HepG2 (cell line): Measurements from ENCODE around the gene PLXNA4. TPM values are rescaled to one million over a fixed set of nuclear protein-coding genes. Genes with fewer than 3 reads are reported as not detected.

ENCODE experiments used
- ATAC-seq: fragments of 200-7000 bp; cut with Tn5 transposase; 3 replicates; pipeline ENCODE4 v1.9.1; 2020; ENCODE audit warnings: mild to moderate bottlenecking, moderate library complexity
- BruUV-seq: library from RNA; stranded (reverse); fragments of 400-500 nt; replicated peaks from 2 replicates; lab custom pipeline; 2021; lab: Mats Ljungman, UMichigan
- CTCF ChIA-PET: fragments of 300-600 bp; formaldehyde crosslinking; extraction: SDS; loops from one replicate; lab custom pipeline; 2021; ENCODE audit warnings: low total read pairs, inconsistent platforms, low intra/inter-chr PET ratio; lab: Yijun Ruan, JAX
- POLR2A ChIA-PET: fragments of 350-600 bp; sonication (Branson Sonifier 250); formaldehyde crosslinking; loops from one replicate; lab custom pipeline; 2020; ENCODE audit warnings: antibody characterized with exemption, inconsistent platforms; lab: Yijun Ruan, JAX
- DNase-seq: peaks from one replicate; pipeline ENCODE4 v3.0.0-alpha.2; 2015; ENCODE audit warnings: low spot score
- FAIRE-seq: peaks from 3 replicates; lab custom pipeline; 2011; peaks lifted over from hg19 to GRCh38; lab: Jason Lieb, UNC
- H2AFZ ChIP-seq: one replicate; pipeline ENCODE4 v1.6.1; 2011; ENCODE audit warnings: low read length, inconsistent platforms
- H3K27ac ChIP-seq: fragments of 300-600 bp; 3 replicates; pipeline ENCODE4 v1.8.0; 2011; ENCODE audit warnings: mixed run types, mild to moderate bottlenecking, mixed read lengths, low read length, inconsistent platforms; ENCODE audit not compliant: insufficient read depth; ENCODE audit errors: extremely low read length
- H3K27me3 ChIP-seq, 2 experiments: fragments of 200-600 bp in 1 of 2; 2 replicates in 1 of 2; 3 replicates in 1 of 2; pipeline versions ENCODE4 v1.6.0 to v1.8.0; 2011; ENCODE audit warnings: low read length in 2 of 2, mild to moderate bottlenecking in 2 of 2, moderate library complexity in 2 of 2, inconsistent platforms in 1 of 2; ENCODE audit not compliant: insufficient read depth in 2 of 2, control insufficient read depth in 1 of 2
- H3K36me3 ChIP-seq, 2 experiments: fragments of 200-600 bp in 1 of 2; replicated peaks in 1 of 2; 2 replicates in 1 of 2; 3 replicates in 1 of 2; pipeline versions ENCODE4 v1.5.1 to v1.8.0; 2011; ENCODE audit warnings: low read length in 2 of 2, inconsistent platforms in 1 of 2; ENCODE audit not compliant: insufficient read depth in 2 of 2, control insufficient read depth in 1 of 2
- H3K4me1 ChIP-seq: 2 replicates; pipeline ENCODE4 v1.5.1; 2012; ENCODE audit warnings: low read length, inconsistent platforms; ENCODE audit not compliant: insufficient read depth
- H3K4me2 ChIP-seq: 2 replicates; pipeline ENCODE4 v1.6.0; 2011; ENCODE audit warnings: low read depth, low read length, inconsistent platforms
- H3K4me3 ChIP-seq, 3 experiments: fragments of 200-600 bp in 1 of 3; sonication (generic), shearing (Covaris generic) in 1 of 3; replicated peaks in 1 of 3; 2 replicates each; pipeline ENCODE4 v1.5.1; 2011 to 2016; ENCODE audit warnings: low read length in 3 of 3, inconsistent platforms in 2 of 3, low read depth in 2 of 3, mild to moderate bottlenecking in 2 of 3, control low read depth in 1 of 3, mixed read lengths in 1 of 3; ENCODE audit not compliant: insufficient read depth in 1 of 3
- H3K79me2 ChIP-seq: one replicate; pipeline ENCODE4 v1.6.1; 2011; ENCODE audit warnings: low read length, inconsistent platforms; ENCODE audit not compliant: insufficient read depth
- H3K9ac ChIP-seq: 2 replicates; pipeline ENCODE4 v1.6.0; 2011; ENCODE audit warnings: mild to moderate bottlenecking, low read depth, low read length, inconsistent platforms; ENCODE audit not compliant: insufficient read depth
- H3K9me3 ChIP-seq: 2 replicates; pipeline ENCODE4 v1.5.1; 2012; ENCODE audit warnings: mild to moderate bottlenecking, low read length
- H4K20me1 ChIP-seq: 2 replicates; pipeline ENCODE4 v1.6.0; 2011; ENCODE audit warnings: inconsistent platforms, mild to moderate bottlenecking, low read length, moderate library complexity; ENCODE audit not compliant: insufficient read depth
- ATF7 ChIP-seq, 2 experiments: fragments of 450-650 bp in 1 of 2; sonication (generic) in 1 of 2; formaldehyde crosslinking in 1 of 2; IDR thresholded peaks; 2 replicates each; pipeline versions ENCODE4 v1.4.0 to v1.6.1; 2016 to 2020; ENCODE audit warnings: antibody characterized with exemption in 1 of 2, mild to moderate bottlenecking in 1 of 2, missing genetic modification reagents in 1 of 2
- JUN ChIP-seq: sonication (generic); formaldehyde crosslinking; IDR thresholded peaks from 2 replicates; pipeline ENCODE4 v1.4.0; 2020; ENCODE audit warnings: mild to moderate bottlenecking, missing genetic modification reagents
- MEIS2 ChIP-seq: sonication (generic); formaldehyde crosslinking; IDR thresholded peaks from 2 replicates; pipeline ENCODE4 v1.9.0; 2021; ENCODE audit warnings: mild to moderate bottlenecking, missing genetic modification reagents
- NCOA5 ChIP-seq: sonication (generic); formaldehyde crosslinking; IDR thresholded peaks from 2 replicates; pipeline ENCODE4 v1.4.0; 2020; ENCODE audit warnings: missing genetic modification reagents
- NPAS2 ChIP-seq: sonication (generic); formaldehyde crosslinking; IDR thresholded peaks from 2 replicates; pipeline ENCODE4 v1.8.0; 2022; ENCODE audit warnings: mild to moderate bottlenecking, missing genetic modification reagents, borderline replicate concordance
- TFDP2 ChIP-seq: sonication (generic); formaldehyde crosslinking; IDR thresholded peaks from 2 replicates; pipeline ENCODE4 v1.4.0; 2020; ENCODE audit warnings: missing genetic modification reagents
- YY1 ChIP-seq: IDR thresholded peaks from 2 replicates; pipeline ENCODE4 v1.6.1; 2011; ENCODE audit warnings: low read length, low read depth, moderate library complexity, mild to moderate bottlenecking; ENCODE audit not compliant: insufficient read depth, insufficient replicate concordance
- ZFP36 ChIP-seq: fragments of 150-350 bp; IDR thresholded peaks from 2 replicates; pipeline ENCODE4 v1.6.1; 2018; ENCODE audit warnings: borderline replicate concordance, low read length, low read depth; ENCODE audit not compliant: partially characterized antibody
- ZFY ChIP-seq: sonication (generic); formaldehyde crosslinking; IDR thresholded peaks from 2 replicates; pipeline ENCODE4 v1.4.0; 2020; ENCODE audit warnings: missing genetic modification reagents
- ZNF101 ChIP-seq: sonication (generic); formaldehyde crosslinking; IDR thresholded peaks from 2 replicates; pipeline ENCODE4 v1.4.0; 2020; ENCODE audit warnings: mild to moderate bottlenecking, low read depth, missing genetic modification reagents, borderline replicate concordance
- ZNF34 ChIP-seq: sonication (generic); formaldehyde crosslinking; IDR thresholded peaks from 2 replicates; pipeline ENCODE4 v1.4.0; 2020; ENCODE audit warnings: mild to moderate bottlenecking, missing genetic modification reagents, borderline replicate concordance
- ZNF383 ChIP-seq: sonication (generic); formaldehyde crosslinking; IDR thresholded peaks from 2 replicates; pipeline ENCODE4 v1.4.0; 2020; ENCODE audit warnings: missing genetic modification reagents, mild to moderate bottlenecking, borderline replicate concordance
- ZNF713 ChIP-seq: sonication (generic); formaldehyde crosslinking; IDR thresholded peaks from 2 replicates; pipeline ENCODE4 v1.4.0; 2020; ENCODE audit warnings: mild to moderate bottlenecking, missing genetic modification reagents
- ZNF747 ChIP-seq: sonication (generic); formaldehyde crosslinking; IDR thresholded peaks from 2 replicates; pipeline ENCODE4 v1.8.1; 2023; ENCODE audit warnings: missing genetic modification reagents, mild to moderate bottlenecking, borderline replicate concordance
- WGBS: methylation state at CpG from one replicate; pipeline ENCODE4 v1.1.6; 2017; ENCODE audit warnings: low lambda C conversion rate; 5-methylcytosine and 5-hydroxymethylcytosine counted together
- in situ Hi-C: cut with HindIII; loops from 2 replicates; pipeline ENCODE4 v1.10.0; 2017; ENCODE audit warnings: low pct_unique_long_range_greater_than_20kb; ENCODE audit not compliant: extremely low pct_ligation_motif_present
- intact Hi-C: fragments of 100-400 bp; cut with micrococcal nuclease; formaldehyde crosslinking; loops from one replicate; pipeline ENCODE4 v1.10.0; 2022; ENCODE audit not compliant: unreplicated experiment
- polyA plus RNA-seq, 8 experiments: library from polyadenylated mRNA; depleted of rRNA in 3 of 8; stranded (reverse) in 7 of 8; unstranded in 1 of 8; fragments of >200 nt; fragmentation: Illumina TruSeq in 4 of 8; extraction: Trizol in 4 of 8; gene quantifications; 2 replicates each; pipeline versions ENCODE4 v1.2.1 to v1.2.3, GENCODE V29; 2011 to 2016; ENCODE audit warnings: low read depth in 4 of 8, missing spikeins in 1 of 8, mixed read lengths in 1 of 8; ENCODE audit not compliant: insufficient read depth in 1 of 8
- total RNA-seq, 5 experiments: library from RNA; depleted of rRNA; stranded (reverse); fragments of >200 nt; fragmentation: Illumina TruSeq; extraction: Trizol; gene quantifications; 2 replicates each; pipeline ENCODE4 v1.2.3, GENCODE V29; 2016; ENCODE audit warnings: low read depth in 1 of 5
- TF ChIP-seq, protein P1 (sequence below): IDR thresholded peaks from 2 replicates; pipeline ENCODE4 v1.6.1; 2016; ENCODE audit warnings: missing genetic modification reagents, missing compliant biosample characterization
- TF ChIP-seq, protein P2 (sequence below): sonication (generic); formaldehyde crosslinking; conservative IDR thresholded peaks from 2 replicates; pipeline ENCODE4 v1.8.0; 2022; ENCODE audit warnings: low read depth, missing genetic modification reagents
- TF ChIP-seq, protein P3 (sequence below): sonication (generic); formaldehyde crosslinking; IDR thresholded peaks from 2 replicates; pipeline ENCODE4 v1.4.0; 2020; ENCODE audit warnings: missing genetic modification reagents, low read depth, mild to moderate bottlenecking, borderline replicate concordance

Gene PLXNA4
- total and polyA plus RNA-seq, 2 of the 13 experiments (the other 11 are each of a cell fraction or from before 2014, with no cell fraction given), result 0.01 to 0.04 TPM

- H3K4me2 ChIP-seq, result no peak overlapping the region
- H3K9ac ChIP-seq, result no peak overlapping the region
- no peak for FAIRE-seq
- no peak overlapping the region for H2AFZ ChIP-seq
- in situ Hi-C loops (no loop called here), intact Hi-C loops (no loop called here)
- H3K79me2 ChIP-seq, result no peaks in the 10 kb centered on the region
- BruUV-seq, result no TSS peak
- H3K27me3 ChIP-seq, result peaks cover 0 to 4% of the 10 kb centered on the region in 2 experiments; a peak in 1 of 5 replicates
- no peak overlapping the region for H3K27ac ChIP-seq
- no peak for TF ChIP-seq ZNF34 (CRISPR knock-in tag)
- TF ChIP-seq ATF7 (IDR thresholded peaks at IDR 0.05), result no peak
- TF ChIP-seq ATF7 (CRISPR knock-in tag; IDR thresholded peaks at IDR 0.05), result no peak
- no peak for TF ChIP-seq YY1
- TF ChIP-seq, protein P1, sequence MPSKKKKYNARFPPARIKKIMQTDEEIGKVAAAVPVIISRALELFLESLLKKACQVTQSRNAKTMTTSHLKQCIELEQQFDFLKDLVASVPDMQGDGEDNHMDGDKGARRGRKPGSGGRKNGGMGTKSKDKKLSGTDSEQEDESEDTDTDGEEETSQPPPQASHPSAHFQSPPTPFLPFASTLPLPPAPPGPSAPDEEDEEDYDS (CRISPR knock-in tag), result no peak
- TF ChIP-seq ZFY (CRISPR knock-in tag), result no peak
- TF ChIP-seq MEIS2 (CRISPR knock-in tag), result no peak
- TF ChIP-seq, protein P2, sequence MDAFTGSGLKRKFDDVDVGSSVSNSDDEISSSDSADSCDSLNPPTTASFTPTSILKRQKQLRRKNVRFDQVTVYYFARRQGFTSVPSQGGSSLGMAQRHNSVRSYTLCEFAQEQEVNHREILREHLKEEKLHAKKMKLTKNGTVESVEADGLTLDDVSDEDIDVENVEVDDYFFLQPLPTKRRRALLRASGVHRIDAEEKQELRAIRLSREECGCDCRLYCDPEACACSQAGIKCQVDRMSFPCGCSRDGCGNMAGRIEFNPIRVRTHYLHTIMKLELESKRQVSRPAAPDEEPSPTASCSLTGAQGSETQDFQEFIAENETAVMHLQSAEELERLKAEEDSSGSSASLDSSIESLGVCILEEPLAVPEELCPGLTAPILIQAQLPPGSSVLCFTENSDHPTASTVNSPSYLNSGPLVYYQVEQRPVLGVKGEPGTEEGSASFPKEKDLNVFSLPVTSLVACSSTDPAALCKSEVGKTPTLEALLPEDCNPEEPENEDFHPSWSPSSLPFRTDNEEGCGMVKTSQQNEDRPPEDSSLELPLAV, result no peak
- no peak for TF ChIP-seq NPAS2 (CRISPR knock-in tag)
- TF ChIP-seq ZNF747 (CRISPR knock-in tag), result no peak
- TF ChIP-seq TFDP2, result no peak
- TF ChIP-seq, protein P3, sequence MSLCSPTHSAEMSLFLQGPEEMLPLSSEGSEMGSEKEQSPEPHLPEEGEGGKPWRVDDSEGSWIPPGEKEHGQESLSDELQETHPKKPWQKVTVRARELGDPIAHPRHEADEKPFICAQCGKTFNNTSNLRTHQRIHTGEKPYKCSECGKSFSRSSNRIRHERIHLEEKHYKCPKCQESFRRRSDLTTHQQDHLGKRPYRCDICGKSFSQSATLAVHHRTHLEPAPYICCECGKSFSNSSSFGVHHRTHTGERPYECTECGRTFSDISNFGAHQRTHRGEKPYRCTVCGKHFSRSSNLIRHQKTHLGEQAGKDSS, result no peak
- TF ChIP-seq ZNF383, result no peak
- TF ChIP-seq ZFP36, result no peak
- TF ChIP-seq ZNF713 (CRISPR knock-in tag), result no peak
- TF ChIP-seq ZNF101 (CRISPR knock-in tag), result no peak
- no peak for TF ChIP-seq JUN (CRISPR knock-in tag)
- no peak for TF ChIP-seq NCOA5 (CRISPR knock-in tag)
- WGBS, result 0% methylated on average over 1 of the region's 10 CpGs
- DNase-seq, result no peak
- POLR2A ChIA-PET, result no interaction called here
- H4K20me1 ChIP-seq, result no peaks in the 10 kb centered on the region
- no peaks in the 10 kb centered on the region for H3K36me3 ChIP-seq
- H3K4me1 ChIP-seq, result no peaks in the 10 kb centered on the region
- H3K4me3 ChIP-seq, result no peak overlapping the region
- H3K9me3 ChIP-seq, result no peaks in the 10 kb centered on the region
- ATAC-seq, result no peak
- CTCF ChIA-PET, result no interaction called here
These were observed 190.0 kb downstream of the PLXNA4 start for GRCh38 chr7:132386201-132386681.
